Upper lobe of left lung (tissue), 4 donors: ENCODE measurements around the gene SIRPA.

Source experiments
- EP300 ChIP-seq, 4 donors: sonication (generic); formaldehyde crosslinking; IDR thresholded peaks; one replicate each; pipeline ENCODE4 v1.5.1; 2017; ENCODE audit warnings: antibody characterized with exemption in 4 of 4, control low read depth in 2 of 4
- POLR2A ChIP-seq, 4 donors: fragments of 450-650 bp; IDR thresholded peaks; one replicate each; pipeline ENCODE4 v1.5.1; 2016 to 2017; ENCODE audit warnings: antibody characterized with exemption in 4 of 4, mild to moderate bottlenecking in 2 of 4
- POLR2AphosphoS5 ChIP-seq, 2 donors: sonication (generic); formaldehyde crosslinking; IDR thresholded peaks; one replicate each; pipeline ENCODE4 v1.5.1; 2017; ENCODE audit warnings: antibody characterized with exemption in 2 of 2
- TF ChIP-seq, protein P1 (sequence below), 6 experiments: fragments of 450-650 bp in 4 of 6; fragments of 200-600 bp in 2 of 6; sonication (generic) in 2 of 6; IDR thresholded peaks; one replicate each; pipeline ENCODE4 v1.5.1; 2016 to 2019; ENCODE audit warnings: antibody characterized with exemption in 6 of 6

DNA sequence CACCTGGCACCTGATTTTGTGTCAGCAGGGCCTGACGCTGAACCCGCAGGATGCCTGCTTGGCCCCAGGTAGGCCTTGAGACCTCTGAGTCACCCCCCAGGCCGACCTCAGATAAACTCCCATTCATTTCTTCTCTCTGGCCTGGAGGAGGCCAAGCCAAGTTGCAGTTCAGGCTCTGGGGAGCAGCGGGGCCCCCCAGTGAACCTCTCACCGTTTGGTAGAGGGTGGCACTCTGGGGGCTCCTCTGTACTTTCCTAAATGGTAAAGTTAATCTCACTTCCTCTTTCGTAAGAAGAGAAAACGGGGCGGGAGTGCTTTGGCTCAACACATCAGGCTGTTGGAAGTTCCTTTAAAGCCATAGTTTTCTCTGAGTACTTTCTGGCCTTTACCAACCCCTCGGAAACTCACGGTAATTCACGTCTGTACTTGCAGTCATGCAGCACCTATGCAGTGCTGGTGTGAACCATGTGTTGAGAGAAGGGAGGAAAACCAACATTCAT, 2.8 kb downstream of the SIRPA start:
- TF ChIP-seq POLR2A (IDR thresholded peaks at IDR 0.05), result no peak
- TF ChIP-seq, protein P1, sequence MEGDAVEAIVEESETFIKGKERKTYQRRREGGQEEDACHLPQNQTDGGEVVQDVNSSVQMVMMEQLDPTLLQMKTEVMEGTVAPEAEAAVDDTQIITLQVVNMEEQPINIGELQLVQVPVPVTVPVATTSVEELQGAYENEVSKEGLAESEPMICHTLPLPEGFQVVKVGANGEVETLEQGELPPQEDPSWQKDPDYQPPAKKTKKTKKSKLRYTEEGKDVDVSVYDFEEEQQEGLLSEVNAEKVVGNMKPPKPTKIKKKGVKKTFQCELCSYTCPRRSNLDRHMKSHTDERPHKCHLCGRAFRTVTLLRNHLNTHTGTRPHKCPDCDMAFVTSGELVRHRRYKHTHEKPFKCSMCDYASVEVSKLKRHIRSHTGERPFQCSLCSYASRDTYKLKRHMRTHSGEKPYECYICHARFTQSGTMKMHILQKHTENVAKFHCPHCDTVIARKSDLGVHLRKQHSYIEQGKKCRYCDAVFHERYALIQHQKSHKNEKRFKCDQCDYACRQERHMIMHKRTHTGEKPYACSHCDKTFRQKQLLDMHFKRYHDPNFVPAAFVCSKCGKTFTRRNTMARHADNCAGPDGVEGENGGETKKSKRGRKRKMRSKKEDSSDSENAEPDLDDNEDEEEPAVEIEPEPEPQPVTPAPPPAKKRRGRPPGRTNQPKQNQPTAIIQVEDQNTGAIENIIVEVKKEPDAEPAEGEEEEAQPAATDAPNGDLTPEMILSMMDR (IDR thresholded peaks at IDR 0.05), result no peak
- no peak for TF ChIP-seq POLR2AphosphoS5 (IDR thresholded peaks at IDR 0.05)
- no peak for TF ChIP-seq EP300 (IDR thresholded peaks at IDR 0.05)
